ENCODE data around the gene OBI1.

- TF ChIP-seq EZH2 (IDR thresholded peaks at IDR 0.05) (no peak), POLR2AphosphoS5 (IDR thresholded peaks at IDR 0.05; ENCODE audit: borderline replicate concordance, low read depth, low read length) (no peak)
Observed at GRCh38 chr13:78679329-78679728, 20.4 kb upstream of the OBI1 start.

Measured in SK-N-MC (cell line).